ENCODE results near the gene XRCC2. TPM values are rescaled to one million over a fixed set of nuclear protein-coding genes. Genes with fewer than 3 reads are reported as not detected.

The XRCC2 gene
- polyA plus RNA-seq, 1 of the 3 experiments (the other 2 are of a cell fraction), result 3.1 TPM

DNA sequence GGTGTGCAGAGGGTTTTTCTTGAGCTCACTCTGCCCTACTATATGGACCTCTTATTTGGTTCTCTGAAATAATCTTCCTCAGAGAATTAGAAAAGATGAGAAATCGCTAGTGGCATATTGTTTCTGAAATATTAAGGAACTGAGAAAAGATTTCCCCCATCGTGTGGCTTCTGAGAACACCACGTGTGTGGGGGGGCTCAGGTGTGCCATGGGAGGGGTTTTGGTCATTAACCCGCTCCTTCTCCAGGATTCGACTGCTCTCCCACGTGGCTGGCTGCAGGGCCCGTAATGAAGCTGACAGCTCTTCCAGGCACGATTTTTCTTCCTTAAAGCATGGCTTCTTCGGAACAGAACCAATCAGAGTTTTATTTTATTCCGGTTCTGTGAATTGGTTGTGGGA is 67.7 kb downstream of the XRCC2 start:
- CTCF ChIA-PET, result interaction anchor here (1.1 kb wide), 1 partner anchor 97 kb away, joined by 3 read pairs; no protein-coding TSS in a partner anchor
- Histone ChIP-seq H3K27ac (ENCODE audit: low read depth in 2 of 2, low read length in 1 of 2) (no peak overlapping the region), H3K27me3 (ENCODE audit: insufficient read depth) (no peaks in the 10 kb centered on the region), H3K36me3 (replicated peaks in 1 of 2; ENCODE audit: control insufficient read depth in 1 of 2, insufficient read depth in 2 of 2, low read length in 1 of 2) (no peaks in the 10 kb centered on the region), H3F3A (replicated peaks; ENCODE audit: insufficient read depth) (no peaks in the 10 kb centered on the region), H3K9me2 (no peaks in the 10 kb centered on the region), H3K9ac (no peak overlapping the region), H4K20me1 (ENCODE audit: insufficient read depth) (no peaks in the 10 kb centered on the region), H3K9me3 (no peaks in the 10 kb centered on the region), H3K4me1 (ENCODE audit: control insufficient read depth in 1 of 2, insufficient read depth in 2 of 2, low read depth in 1 of 2, low read length in 1 of 2) (no peaks in the 10 kb centered on the region), H3K79me2 (ENCODE audit: insufficient read depth) (no peaks in the 10 kb centered on the region), H2AFZ (ENCODE audit: low read depth) (no peak overlapping the region), H3K4me2 (no peak overlapping the region), H3K4me3 (ENCODE audit: low read depth in 2 of 2, low read length in 1 of 2) (no peak overlapping the region)
- 56% methylated on average over 10 of the region's 10 CpGs for WGBS (ENCODE audit: low lambda C conversion rate)
- POLR2A ChIA-PET, result no interaction called here
- TF ChIP-seq EP300 (IDR thresholded peaks at IDR 0.05; ENCODE audit: borderline replicate concordance in 1 of 2, low read depth in 1 of 2, low read length in 1 of 2) (no peak), YY1 (IDR thresholded peaks at IDR 0.05; ENCODE audit: low read depth) (no peak), FOXJ3 (CRISPR knock-in tag; IDR thresholded peaks at IDR 0.05) (no peak), JUND (IDR thresholded peaks at IDR 0.05) (no peak), GATA2 (CRISPR knock-in tag; IDR thresholded peaks at IDR 0.05) (no peak), GABPA (IDR thresholded peaks at IDR 0.05; ENCODE audit: low read depth) (no peak), POLR2AphosphoS5 (IDR thresholded peaks at IDR 0.05; ENCODE audit: low read depth, low read length) (no peak), MXI1 (IDR thresholded peaks at IDR 0.05; ENCODE audit: low read depth, low read length) (no peak)
- TF ChIP-seq, protein P1, sequence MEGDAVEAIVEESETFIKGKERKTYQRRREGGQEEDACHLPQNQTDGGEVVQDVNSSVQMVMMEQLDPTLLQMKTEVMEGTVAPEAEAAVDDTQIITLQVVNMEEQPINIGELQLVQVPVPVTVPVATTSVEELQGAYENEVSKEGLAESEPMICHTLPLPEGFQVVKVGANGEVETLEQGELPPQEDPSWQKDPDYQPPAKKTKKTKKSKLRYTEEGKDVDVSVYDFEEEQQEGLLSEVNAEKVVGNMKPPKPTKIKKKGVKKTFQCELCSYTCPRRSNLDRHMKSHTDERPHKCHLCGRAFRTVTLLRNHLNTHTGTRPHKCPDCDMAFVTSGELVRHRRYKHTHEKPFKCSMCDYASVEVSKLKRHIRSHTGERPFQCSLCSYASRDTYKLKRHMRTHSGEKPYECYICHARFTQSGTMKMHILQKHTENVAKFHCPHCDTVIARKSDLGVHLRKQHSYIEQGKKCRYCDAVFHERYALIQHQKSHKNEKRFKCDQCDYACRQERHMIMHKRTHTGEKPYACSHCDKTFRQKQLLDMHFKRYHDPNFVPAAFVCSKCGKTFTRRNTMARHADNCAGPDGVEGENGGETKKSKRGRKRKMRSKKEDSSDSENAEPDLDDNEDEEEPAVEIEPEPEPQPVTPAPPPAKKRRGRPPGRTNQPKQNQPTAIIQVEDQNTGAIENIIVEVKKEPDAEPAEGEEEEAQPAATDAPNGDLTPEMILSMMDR (IDR thresholded peaks at IDR 0.05), result no peak
- TF ChIP-seq, protein P2, sequence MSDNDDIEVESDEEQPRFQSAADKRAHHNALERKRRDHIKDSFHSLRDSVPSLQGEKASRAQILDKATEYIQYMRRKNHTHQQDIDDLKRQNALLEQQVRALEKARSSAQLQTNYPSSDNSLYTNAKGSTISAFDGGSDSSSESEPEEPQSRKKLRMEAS (IDR thresholded peaks at IDR 0.05; ENCODE audit: low read depth), result no peak
- no peak for DNase-seq

DNA sequence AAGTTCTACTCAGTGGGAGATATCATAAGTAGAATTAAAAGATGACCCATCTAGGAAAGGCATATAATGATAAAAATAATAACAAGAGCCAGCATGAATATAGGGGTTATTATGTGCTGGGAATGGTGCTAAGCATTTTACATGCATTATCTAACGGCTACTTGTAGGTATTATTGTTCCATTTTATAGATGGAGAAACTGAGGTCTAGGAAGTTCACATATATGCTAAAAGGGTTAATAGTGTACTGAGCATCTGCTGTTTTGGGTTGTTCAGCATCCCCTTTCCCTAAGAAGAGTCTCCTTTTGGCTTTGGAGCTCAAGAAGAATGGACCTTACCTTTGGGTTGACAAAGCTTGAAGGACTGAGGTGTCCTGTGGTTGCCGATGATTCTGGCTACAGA is 68.9 kb downstream of the XRCC2 start:
- POLR2A ChIA-PET, result interaction anchor here (0.6 to 1.6 kb wide), 2 partner anchors 8 to 69 kb away, joined by 3 read pairs; no protein-coding TSS in a partner anchor

More for the DNA sequence above, 68.9 kb downstream of the XRCC2 start:
- H3K36me3 ChIP-seq (replicated peaks in 1 of 2; ENCODE audit: control insufficient read depth in 1 of 2, insufficient read depth in 2 of 2, low read length in 1 of 2), result no peaks in the 10 kb centered on the region
- no peaks in the 10 kb centered on the region for H3K9me2 ChIP-seq
- H3K4me3 ChIP-seq (ENCODE audit: low read depth in 2 of 2, low read length in 1 of 2), result no peak overlapping the region
- H3K27ac ChIP-seq (ENCODE audit: low read depth in 2 of 2, low read length in 1 of 2), result no peak overlapping the region
- no peaks in the 10 kb centered on the region for H3K9me3 ChIP-seq
- no peaks in the 10 kb centered on the region for H3K79me2 ChIP-seq (ENCODE audit: insufficient read depth)
- no peak for DNase-seq
- H3K4me2 ChIP-seq, result no peak overlapping the region
- H4K20me1 ChIP-seq (ENCODE audit: insufficient read depth), result no peaks in the 10 kb centered on the region
- no peaks in the 10 kb centered on the region for H3K4me1 ChIP-seq (ENCODE audit: control insufficient read depth in 1 of 2, insufficient read depth in 2 of 2, low read depth in 1 of 2, low read length in 1 of 2)
- CTCF ChIA-PET, result interaction anchor here (0.7 kb wide), 1 partner anchor 12 kb away, joined by 3 read pairs; no protein-coding TSS in a partner anchor
- peaks cover 9% of the 10 kb centered on the region; the same call in 1 of the 2 replicates for H3K27me3 ChIP-seq (ENCODE audit: insufficient read depth)
- no peak overlapping the region for H3K9ac ChIP-seq
- WGBS (ENCODE audit: low lambda C conversion rate), result 51% methylated on average over 2 of the region's 2 CpGs
- H2AFZ ChIP-seq (ENCODE audit: low read depth), result no peak overlapping the region
- no peaks in the 10 kb centered on the region for H3F3A ChIP-seq (replicated peaks; ENCODE audit: insufficient read depth)
- no peak for TF ChIP-seq TAF1 (IDR thresholded peaks at IDR 0.05; ENCODE audit: borderline replicate concordance, low read depth, low read length)
- TF ChIP-seq YY1 (IDR thresholded peaks at IDR 0.05; ENCODE audit: low read depth), result no peak
- TF ChIP-seq, protein P3, sequence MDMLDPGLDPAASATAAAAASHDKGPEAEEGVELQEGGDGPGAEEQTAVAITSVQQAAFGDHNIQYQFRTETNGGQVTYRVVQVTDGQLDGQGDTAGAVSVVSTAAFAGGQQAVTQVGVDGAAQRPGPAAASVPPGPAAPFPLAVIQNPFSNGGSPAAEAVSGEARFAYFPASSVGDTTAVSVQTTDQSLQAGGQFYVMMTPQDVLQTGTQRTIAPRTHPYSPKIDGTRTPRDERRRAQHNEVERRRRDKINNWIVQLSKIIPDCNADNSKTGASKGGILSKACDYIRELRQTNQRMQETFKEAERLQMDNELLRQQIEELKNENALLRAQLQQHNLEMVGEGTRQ (IDR thresholded peaks at IDR 0.05; ENCODE audit: borderline replicate concordance, low read depth, low read length), result no peak
- TF ChIP-seq TCF12 (IDR thresholded peaks at IDR 0.05), result no peak

All from SK-N-SH (cell line).